PC-3 (cell line): ENCODE data around the gene TSTD2.

ENCODE experiments used
- CTCF ChIP-seq: fragments of 300-600 bp; sonication (generic); conservative IDR thresholded peaks from 2 replicates; pipeline ENCODE4 v1.5.1; 2017; ENCODE audit warnings: antibody characterized with exemption, low read depth, mild to moderate bottlenecking, low read length
- EZH2phosphoT487 ChIP-seq: fragments of 300-600 bp; sonication (generic); IDR thresholded peaks from 2 replicates; pipeline ENCODE4 v1.6.1; 2018; ENCODE audit warnings: mild to moderate bottlenecking, antibody characterized with exemption, low read length, borderline replicate concordance

DNA sequence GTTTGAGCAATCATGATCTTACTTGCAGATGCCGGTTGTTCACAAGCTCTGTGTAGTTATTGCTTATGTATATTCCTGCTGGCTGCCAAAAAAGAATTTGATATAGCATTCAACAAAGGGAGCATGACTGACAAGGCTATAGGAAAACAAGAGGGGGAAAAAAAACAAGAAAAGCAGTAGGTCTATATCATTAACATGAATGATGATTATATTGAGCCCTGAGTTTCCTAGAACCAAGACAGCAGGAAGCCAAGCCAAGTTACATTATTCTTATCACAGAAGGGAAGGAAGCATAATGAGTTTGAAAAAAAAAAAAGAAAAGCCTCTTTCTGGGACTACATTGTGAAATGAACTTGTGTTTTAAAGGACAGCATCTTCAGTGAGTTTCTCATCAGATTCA, 41.0 kb downstream of the TSTD2 start:
- TF ChIP-seq CTCF (no peak), EZH2phosphoT487 (no peak)
